ENCODE results near the gene ADAM12. TPM values are rescaled to one million over a fixed set of nuclear protein-coding genes. Genes with fewer than 3 reads are reported as not detected.
A peak's percentile ranks its signal among the peaks of the same experiment; 100 is the strongest.

ADAM12 gene
- total and polyA plus RNA-seq, 5 donors, result 0.14 to 2.7 (median 1.4) TPM

DNA sequence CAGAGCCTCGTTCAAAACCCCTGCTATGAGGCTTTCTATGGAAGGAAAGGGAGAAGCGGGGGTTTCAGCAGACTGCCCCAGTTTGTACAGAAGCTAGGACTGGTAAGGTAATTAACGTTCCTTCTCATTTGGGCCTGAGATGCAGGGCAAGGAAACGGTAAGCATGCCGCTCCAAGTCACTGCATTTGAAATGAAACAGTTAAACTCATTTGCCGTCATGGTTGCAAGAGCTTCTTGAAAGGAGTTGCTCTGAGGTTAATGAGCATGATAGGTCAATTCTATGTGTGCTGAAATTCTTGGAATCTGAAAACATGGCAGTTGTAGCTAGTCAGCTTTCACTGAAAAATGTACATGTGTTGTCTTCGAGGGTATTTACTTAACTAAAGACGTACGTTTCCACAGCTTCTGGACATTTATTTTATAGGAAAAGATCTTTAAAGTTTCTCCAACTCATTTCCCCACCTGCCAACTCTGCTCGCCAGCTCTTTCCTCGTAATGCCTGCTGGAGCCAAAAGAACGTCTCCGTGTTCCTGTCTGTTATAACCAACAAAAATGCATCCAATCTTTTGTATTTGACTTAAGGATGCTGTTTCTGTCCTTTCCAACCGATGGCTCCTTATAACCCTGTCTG lies 73.3 kb downstream of the ADAM12 start:
- no peak overlapping the region for H3K27ac ChIP-seq (ENCODE audit: low read length)
- no peak for ATAC-seq
- no peaks in the 10 kb centered on the region for H3K9me3 ChIP-seq (ENCODE audit: control insufficient read depth, low read length)
- no peak overlapping the region for H3K4me3 ChIP-seq (ENCODE audit: low read length)
- no peaks in the 10 kb centered on the region for H3K27me3 ChIP-seq (ENCODE audit: control insufficient read depth, insufficient read depth)
- WGBS, result 84% methylated on average over 14 of the region's 14 CpGs
- no peaks in the 10 kb centered on the region for H3K4me1 ChIP-seq (ENCODE audit: control insufficient read depth, insufficient read depth, low read length)
- intact Hi-C loops (cut with DNase I), result no loop called here
- no peak for DNase-seq

DNA sequence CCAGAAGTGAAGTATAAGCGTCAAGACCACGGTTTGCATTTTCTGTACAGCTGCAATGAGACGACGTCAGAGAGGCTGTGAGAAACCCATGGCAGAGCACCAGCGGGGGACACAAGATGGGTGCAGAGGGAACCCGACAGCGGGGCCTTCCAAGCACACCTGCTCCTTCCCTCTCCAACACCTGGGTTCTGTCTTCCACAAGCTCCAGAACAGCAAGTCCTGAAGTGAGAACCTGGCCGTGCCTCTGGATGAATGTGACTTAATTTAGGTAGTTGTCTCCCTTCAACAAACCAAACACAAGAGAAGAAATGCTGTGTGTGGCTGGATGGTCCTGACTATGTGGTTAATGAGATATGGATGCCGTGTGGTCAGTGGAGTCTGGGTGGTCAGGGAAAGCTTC lies 76.1 kb downstream of the ADAM12 start:
- ATAC-seq, result no peak
- 96% methylated on average over 9 of the region's 9 CpGs for WGBS
- intact Hi-C loops (cut with DNase I), result no loop called here

DNA sequence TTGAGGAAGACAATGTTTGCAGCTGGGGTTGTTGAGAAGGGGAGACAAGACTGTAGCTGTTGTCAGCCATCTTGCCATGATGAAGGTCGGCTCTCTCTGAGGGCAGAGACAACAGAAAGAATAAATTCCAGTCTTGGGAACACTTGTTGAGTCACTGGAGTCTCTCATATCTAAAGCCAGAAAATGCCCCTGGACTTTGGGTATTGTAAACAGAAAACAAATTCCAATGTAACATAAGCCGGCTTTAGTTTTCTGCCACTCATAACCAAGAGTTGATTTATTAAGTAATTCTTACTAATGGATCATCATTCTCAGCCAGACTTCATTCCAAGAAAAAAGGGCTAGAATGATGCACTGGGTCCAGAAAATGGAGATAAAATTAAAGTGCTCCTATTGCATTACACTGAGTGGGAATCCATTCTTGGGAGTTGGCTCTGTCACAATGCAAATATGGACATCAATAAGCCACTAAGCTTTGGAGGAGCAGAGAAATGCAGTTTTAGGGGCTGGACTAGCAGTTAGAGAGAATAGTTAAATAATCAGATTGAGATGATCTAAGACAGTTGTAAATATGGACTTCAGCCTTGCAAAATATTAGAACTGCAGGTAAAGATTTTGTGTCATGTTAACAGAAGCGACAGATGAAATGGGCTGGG lies 78.9 kb downstream of the ADAM12 start:
- ATAC-seq (no peak), DNase-seq (no peak)
- Histone ChIP-seq H3K27ac (ENCODE audit: low read length) (no peak overlapping the region), H3K4me1 (ENCODE audit: control insufficient read depth, insufficient read depth, low read length) (no peaks in the 10 kb centered on the region), H3K27me3 (ENCODE audit: control insufficient read depth, insufficient read depth) (no peaks in the 10 kb centered on the region), H3K4me3 (ENCODE audit: low read length) (no peak overlapping the region), H3K9me3 (ENCODE audit: control insufficient read depth, low read length) (no peaks in the 10 kb centered on the region)
- WGBS, result 94% methylated on average over 3 of the region's 3 CpGs
- intact Hi-C loops (cut with DNase I), result no loop called here

More for the DNA sequence above, 76.1 kb downstream of the ADAM12 start:
- Histone ChIP-seq H3K4me3 (ENCODE audit: low read length) (no peak overlapping the region), H3K4me1 (ENCODE audit: control insufficient read depth, insufficient read depth, low read length) (no peaks in the 10 kb centered on the region), H3K27ac (ENCODE audit: low read length) (no peak overlapping the region), H3K27me3 (ENCODE audit: control insufficient read depth, insufficient read depth) (no peaks in the 10 kb centered on the region), H3K9me3 (ENCODE audit: control insufficient read depth, low read length) (no peaks in the 10 kb centered on the region)
- no peak for DNase-seq

DNA sequence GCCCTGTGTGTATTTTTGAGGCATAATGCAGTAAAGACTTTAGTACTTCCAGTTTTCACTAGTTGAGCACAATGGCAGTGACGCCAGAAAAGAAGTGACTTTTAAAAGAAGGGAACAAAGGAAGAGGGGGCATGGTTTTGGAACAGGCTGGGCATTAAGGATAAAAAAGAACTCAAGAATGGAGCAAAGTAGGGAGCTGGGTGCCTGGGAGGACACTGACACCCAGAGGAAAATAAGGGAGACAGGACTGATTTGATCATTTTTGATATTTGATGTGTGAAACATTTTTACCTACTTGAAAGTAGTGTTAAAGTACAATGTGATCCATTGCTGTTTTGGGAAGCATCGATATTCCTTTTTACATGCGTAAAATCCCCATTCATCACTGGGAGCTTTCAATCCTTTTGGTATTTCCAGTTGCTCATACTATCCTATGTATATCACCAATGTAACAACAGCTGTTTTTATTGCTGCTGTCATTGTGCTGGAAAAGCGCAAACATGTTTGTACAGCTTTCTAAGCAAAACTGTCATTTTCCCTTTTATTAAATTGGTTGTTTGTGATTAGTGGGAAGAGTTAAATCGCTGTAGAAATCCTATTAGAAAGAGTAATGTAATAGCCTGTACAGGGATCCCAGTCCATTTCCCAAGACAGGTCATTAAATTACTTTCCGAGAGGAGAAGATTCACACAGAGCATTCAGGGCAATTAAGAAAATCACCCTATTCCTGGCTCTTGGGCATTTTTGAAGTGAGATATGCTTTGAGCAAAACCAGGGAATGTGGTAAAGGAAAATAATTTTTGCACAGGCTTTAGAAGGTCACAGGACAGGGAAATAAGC lies 85.2 kb downstream of the ADAM12 start:
- Histone ChIP-seq H3K9me3 (ENCODE audit: control insufficient read depth, low read length) (no peaks in the 10 kb centered on the region), H3K27ac (ENCODE audit: low read length) (no peak overlapping the region), H3K4me3 (ENCODE audit: low read length) (no peak overlapping the region), H3K27me3 (ENCODE audit: control insufficient read depth, insufficient read depth) (no peaks in the 10 kb centered on the region), H3K4me1 (ENCODE audit: control insufficient read depth, insufficient read depth, low read length) (no peaks in the 10 kb centered on the region)
- ATAC-seq (peak in 1 of 2 donors; percentile 45), DNase-seq (no peak)
- WGBS, result 89% methylated on average over 6 of the region's 6 CpGs
- intact Hi-C loops (cut with DNase I), result no loop called here

DNA sequence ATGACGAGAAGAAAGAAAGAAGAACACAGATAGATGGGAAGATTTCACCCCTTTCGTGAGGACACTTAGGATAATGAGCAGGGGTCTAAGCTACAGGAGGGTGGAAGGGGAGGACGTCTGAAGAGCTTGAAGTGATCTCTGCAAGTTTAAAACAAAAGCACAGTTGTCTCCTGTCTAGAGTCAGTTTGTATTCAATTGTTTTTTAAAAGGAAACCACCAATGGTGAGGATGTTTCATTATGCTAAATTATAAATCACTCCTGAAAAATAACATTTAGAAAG lies 85.9 kb downstream of the ADAM12 start:
- no peaks in the 10 kb centered on the region for H3K4me1 ChIP-seq (ENCODE audit: control insufficient read depth, insufficient read depth, low read length)
- H3K27me3 ChIP-seq (ENCODE audit: control insufficient read depth, insufficient read depth), result no peaks in the 10 kb centered on the region
- intact Hi-C loops (cut with DNase I), result no loop called here
- H3K27ac ChIP-seq (ENCODE audit: low read length), result no peak overlapping the region
- no peak for DNase-seq
- no peaks in the 10 kb centered on the region for H3K9me3 ChIP-seq (ENCODE audit: control insufficient read depth, low read length)
- H3K4me3 ChIP-seq (ENCODE audit: low read length), result no peak overlapping the region
- no peak for ATAC-seq
- 69% methylated on average over 3 of the region's 3 CpGs for WGBS

DNA sequence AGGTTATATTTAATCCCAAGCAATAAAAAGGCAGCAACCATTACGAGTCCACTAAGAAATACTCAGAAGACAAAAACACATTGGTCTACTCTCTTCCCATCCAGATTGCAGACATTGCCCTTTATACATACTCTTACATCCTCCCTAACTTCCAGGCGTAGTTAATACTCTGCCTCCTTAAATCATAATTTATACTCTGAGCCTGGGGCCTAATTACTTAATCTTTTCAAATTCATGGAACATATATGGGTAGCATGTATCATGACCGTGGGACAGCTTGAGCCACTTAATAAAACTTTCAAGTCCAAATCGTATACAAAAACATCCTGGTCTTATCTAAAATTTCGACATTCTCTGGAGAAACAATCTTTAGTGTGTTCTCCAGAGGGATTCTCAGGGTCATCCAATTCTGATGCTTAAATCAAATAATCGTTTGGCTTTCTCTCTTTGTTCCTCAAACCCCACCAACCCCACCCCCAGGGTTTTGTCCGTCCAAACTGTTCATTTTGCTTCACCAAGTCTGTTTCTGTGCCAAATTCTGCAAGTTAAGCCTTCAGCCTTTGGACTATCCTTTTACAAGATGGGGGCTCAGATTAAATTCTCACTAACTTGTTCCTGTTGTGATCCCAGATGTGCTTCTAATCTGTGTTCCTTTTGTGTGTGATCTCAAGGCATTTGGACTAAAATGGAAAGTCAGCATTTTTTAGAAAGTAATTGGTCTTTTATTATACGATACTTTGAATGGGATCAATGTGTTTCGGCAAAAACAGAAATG lies 86.4 kb downstream of the ADAM12 start:
- Histone ChIP-seq H3K27ac (ENCODE audit: low read length) (no peak overlapping the region), H3K27me3 (ENCODE audit: control insufficient read depth, insufficient read depth) (no peaks in the 10 kb centered on the region), H3K9me3 (ENCODE audit: control insufficient read depth, low read length) (no peaks in the 10 kb centered on the region), H3K4me1 (ENCODE audit: control insufficient read depth, insufficient read depth, low read length) (no peaks in the 10 kb centered on the region), H3K4me3 (ENCODE audit: low read length) (no peak overlapping the region)
- no peak for DNase-seq
- no peak for ATAC-seq
- 64% methylated on average over 9 of the region's 9 CpGs for WGBS
- intact Hi-C loops (cut with DNase I), result no loop called here

DNA sequence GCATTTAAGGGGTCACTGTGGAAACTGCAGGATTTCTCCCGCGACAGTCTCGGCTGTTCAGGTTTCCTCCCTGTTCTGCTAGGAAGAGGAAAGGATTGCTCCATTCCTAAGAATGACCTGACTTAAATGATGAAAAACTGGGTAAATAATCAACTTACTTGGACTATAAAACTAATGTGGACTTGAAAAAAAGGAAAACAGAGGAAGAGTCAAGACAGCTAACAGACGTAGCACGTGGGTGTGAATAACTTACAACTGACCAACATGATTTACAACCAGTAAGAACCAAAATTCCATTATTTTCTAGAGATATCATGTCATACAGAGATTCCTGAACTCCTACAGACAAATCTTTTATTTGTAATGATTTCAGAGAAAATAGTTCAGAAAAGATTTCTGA lies 93.8 kb downstream of the ADAM12 start:
- 67% methylated on average over 5 of the region's 5 CpGs for WGBS
- no peaks in the 10 kb centered on the region for H3K4me1 ChIP-seq (ENCODE audit: control insufficient read depth, insufficient read depth, low read length)
- H3K27ac ChIP-seq (ENCODE audit: low read length), result no peak overlapping the region
- H3K27me3 ChIP-seq (ENCODE audit: control insufficient read depth, insufficient read depth), result no peaks in the 10 kb centered on the region
- H3K9me3 ChIP-seq (ENCODE audit: control insufficient read depth, low read length), result no peaks in the 10 kb centered on the region
- H3K4me3 ChIP-seq (ENCODE audit: low read length), result no peak overlapping the region
- ATAC-seq (no peak), DNase-seq (no peak)
- intact Hi-C loops (cut with DNase I), result no loop called here

DNA sequence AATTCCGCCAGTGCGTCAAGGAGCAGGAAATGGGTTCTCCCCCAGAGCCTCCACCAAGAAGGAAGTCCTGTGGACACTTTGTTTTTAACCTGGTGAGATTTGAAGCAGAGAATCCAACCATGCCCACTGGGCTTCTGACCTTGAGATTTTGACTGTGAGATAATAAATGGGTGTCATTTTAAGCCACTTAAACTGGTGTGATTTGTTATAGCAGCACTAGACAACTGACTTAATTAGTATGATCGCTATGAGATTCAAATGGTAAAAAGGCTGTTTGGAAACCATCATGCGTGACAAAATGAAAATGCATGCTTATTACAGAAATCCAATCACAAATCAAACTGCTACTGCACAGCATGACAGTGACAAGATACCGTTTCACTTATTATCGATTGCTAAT lies 98.0 kb downstream of the ADAM12 start:
- ATAC-seq, result no peak
- Histone ChIP-seq H3K9me3 (ENCODE audit: control insufficient read depth, low read length) (no peaks in the 10 kb centered on the region), H3K4me3 (ENCODE audit: low read length) (no peak overlapping the region), H3K4me1 (ENCODE audit: control insufficient read depth, insufficient read depth, low read length) (no peaks in the 10 kb centered on the region), H3K27me3 (ENCODE audit: control insufficient read depth, insufficient read depth) (no peaks in the 10 kb centered on the region), H3K27ac (ENCODE audit: low read length) (no peak overlapping the region)
- intact Hi-C loops (cut with DNase I), result no loop called here
- 95% methylated on average over 6 of the region's 6 CpGs for WGBS
- no peak for DNase-seq

DNA sequence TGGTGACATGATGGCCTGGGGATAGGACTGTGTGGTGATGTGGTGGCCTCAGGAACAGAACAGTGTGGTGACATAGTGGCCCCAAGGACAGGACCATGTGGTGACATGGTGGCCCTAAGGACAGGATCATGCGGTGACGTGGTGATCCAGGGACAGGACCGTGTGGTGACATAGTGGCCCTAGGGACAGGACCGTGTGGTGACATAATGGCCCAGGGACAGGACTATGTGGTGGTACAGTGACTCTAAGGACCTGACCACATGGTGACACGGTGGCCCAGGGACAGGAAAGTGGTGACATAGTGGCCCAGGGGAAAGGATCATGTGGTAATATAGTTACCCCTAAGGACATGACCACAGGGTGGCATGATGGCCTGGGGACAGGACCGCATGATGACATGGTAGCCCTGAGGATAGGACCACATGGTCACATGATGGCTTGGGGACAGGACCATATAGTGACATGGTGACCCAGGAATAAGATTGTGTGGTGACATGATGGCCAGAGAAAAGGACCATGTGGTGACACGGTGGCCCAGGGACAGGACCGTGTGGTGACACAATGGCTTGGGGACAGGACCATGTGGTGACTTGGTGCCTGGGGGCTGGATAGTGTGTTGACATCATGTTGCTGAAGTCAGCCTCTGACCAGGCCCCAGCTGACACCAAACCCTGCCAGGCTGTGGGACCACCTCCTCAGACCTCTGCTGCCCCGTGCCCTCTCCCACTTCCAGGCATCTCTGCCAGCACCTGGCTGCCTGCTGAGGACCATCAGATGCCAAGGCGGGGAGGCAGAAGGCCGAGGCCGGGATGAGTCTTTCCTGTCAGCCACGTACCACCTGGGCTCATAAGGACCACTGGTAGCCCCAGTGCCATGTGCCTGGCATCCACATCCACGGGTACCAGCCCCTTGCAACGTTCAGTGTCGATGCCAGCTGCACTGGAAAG lies 99.5 kb downstream of the ADAM12 start:
- Histone ChIP-seq H3K27me3 (ENCODE audit: control insufficient read depth, insufficient read depth) (no peaks in the 10 kb centered on the region), H3K4me3 (ENCODE audit: low read length) (no peak overlapping the region), H3K9me3 (ENCODE audit: control insufficient read depth, low read length) (no peaks in the 10 kb centered on the region), H3K27ac (ENCODE audit: low read length) (no peak overlapping the region), H3K4me1 (ENCODE audit: control insufficient read depth, insufficient read depth, low read length) (no peaks in the 10 kb centered on the region)
- intact Hi-C loops (cut with DNase I), result no loop called here
- DNase-seq (no peak), ATAC-seq (no peak)
- 91% methylated on average over 16 of the region's 16 CpGs for WGBS

DNA sequence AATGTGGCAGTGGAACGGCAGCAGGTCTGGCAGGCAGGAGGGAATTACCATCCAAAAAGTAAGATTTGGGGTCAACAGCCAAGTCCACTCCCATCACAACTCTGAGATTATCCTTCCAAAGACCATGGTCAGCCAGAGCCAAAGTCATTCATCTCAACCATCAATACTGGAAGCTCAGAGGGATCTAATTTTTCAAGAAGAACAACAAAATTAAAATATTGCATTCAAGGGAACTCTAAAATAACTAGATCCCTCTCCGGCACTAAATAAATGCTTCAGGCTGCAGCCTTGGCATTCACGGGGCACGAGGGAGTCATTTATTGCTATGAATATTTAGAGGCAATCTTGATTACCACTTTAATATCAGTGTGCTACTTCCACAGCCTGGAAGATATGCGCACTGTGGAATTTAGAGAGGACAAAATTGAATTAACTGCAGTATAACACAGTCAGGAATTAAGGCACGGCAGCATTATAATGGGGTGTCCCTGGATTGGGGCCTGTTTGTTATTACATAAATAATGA lies 102.0 kb downstream of the ADAM12 start:
- Histone ChIP-seq H3K4me1 (ENCODE audit: control insufficient read depth, insufficient read depth, low read length) (no peaks in the 10 kb centered on the region), H3K27me3 (ENCODE audit: control insufficient read depth, insufficient read depth) (no peaks in the 10 kb centered on the region), H3K27ac (ENCODE audit: low read length) (no peak overlapping the region), H3K4me3 (ENCODE audit: low read length) (no peak overlapping the region), H3K9me3 (ENCODE audit: control insufficient read depth, low read length) (no peaks in the 10 kb centered on the region)
- intact Hi-C loops (cut with DNase I), result no loop called here
- WGBS, result 83% methylated on average over 6 of the region's 6 CpGs
- no peak for DNase-seq
- no peak for ATAC-seq
